Non-pigmented ciliary epithelial cell (primary cell): ENCODE results near the gene APBA1.

ENCODE experiments used
- DNase-seq: peaks from one replicate; pipeline ENCODE4 v3.0.0-alpha.2; 2010; ENCODE audit warnings: low read depth

The APBA1 gene

DNA sequence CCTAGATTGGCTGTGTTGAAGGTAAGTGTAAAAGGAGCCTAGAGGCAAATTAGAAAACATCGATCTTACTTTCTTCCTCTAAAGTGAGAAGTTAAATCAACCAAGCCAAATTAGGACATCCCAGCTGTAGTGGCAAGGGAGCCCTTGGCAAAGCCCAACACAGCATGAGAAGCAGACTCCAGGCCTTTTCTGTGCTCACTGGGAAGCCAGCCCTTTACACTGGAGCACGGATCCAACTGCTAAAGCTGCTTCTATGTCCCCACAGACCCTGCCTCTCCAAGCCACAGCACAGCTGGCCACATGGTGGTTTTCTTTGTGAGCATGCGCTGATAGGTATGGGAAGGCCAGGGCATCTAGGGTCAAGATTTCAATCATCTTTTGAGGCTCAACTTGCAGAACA lies 94.1 kb downstream of the APBA1 start:
- DNase-seq = no peak

DNA sequence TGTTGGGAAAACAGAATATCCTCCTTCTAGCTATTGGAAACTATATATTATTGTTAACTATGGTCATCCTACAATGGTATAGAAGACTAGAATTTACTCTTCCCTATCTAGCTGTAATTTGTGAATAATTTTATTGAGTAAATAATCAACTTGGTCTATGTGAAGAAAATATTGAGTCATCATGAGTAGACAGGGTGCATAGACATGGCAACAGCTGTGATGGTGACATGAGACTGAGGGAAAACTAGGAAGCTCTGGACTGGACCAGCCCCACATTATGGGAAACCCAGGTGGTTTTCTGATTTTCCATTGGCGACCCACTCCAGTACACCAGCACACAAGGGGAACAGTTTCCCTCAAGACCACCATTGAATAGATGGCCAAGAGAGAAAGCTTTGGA lies 95.0 kb downstream of the APBA1 start:
- no peak for DNase-seq

DNA sequence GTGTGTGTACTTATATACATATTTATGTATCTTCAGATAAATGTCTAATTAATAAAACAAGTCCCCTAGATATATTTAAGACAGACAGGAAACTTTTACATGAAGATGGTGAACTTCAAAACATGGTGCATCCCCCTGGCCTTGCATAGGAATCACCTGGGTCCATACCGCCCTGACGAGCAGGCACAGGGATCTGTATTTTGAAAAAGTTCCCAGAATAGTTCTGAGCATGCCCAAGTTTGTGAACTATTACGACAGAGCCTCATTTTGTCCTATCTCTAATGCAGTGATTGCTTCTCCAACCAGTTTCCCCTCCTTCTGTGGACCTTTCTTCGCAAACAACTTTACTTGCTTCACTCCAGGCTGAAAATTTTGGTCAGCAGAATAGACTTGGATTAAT lies 98.1 kb downstream of the APBA1 start:
- no peak for DNase-seq

GRCh38 chr9:69573651-69574050 lies 98.5 kb downstream of the APBA1 start:
- DNase-seq = no peak

DNA sequence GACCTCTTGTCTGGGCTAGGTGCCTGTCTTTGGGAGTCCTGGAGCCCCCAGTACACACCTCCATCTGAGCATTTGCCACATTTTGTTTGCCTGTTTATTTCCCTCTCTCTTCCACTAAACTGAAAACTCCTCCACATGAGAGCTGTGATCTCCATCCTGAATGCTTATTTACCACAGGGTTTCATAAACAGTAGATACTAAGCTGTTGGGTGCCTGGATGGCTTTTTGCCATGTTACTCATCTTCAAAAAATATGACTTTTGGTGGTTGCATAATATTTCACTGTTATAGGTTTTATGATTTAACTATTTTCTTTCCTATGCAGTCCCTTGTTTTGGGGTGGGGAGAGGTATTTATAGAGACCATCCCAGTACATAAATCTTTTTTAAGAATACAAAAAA lies 99.6 kb downstream of the APBA1 start:
- no peak for DNase-seq

DNA sequence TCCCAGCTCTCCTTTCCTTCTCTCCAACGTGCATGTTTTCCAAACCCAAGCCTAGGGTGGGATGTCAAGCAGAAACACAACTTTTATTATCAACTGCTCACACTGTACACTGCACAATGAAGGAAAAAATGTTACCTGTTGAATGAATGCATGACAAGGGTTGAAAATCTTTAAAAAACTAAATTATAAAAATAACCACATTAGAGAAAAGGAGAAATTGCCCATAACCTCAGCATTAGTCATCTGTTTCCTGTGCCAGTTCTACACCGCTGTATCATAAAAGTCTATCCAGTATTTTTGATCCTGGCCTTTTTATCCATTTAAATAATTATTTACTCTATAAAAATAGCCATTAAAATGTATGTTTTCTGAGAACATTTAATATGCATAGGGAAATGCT lies 101.1 kb downstream of the APBA1 start:
- DNase-seq = no peak

DNA sequence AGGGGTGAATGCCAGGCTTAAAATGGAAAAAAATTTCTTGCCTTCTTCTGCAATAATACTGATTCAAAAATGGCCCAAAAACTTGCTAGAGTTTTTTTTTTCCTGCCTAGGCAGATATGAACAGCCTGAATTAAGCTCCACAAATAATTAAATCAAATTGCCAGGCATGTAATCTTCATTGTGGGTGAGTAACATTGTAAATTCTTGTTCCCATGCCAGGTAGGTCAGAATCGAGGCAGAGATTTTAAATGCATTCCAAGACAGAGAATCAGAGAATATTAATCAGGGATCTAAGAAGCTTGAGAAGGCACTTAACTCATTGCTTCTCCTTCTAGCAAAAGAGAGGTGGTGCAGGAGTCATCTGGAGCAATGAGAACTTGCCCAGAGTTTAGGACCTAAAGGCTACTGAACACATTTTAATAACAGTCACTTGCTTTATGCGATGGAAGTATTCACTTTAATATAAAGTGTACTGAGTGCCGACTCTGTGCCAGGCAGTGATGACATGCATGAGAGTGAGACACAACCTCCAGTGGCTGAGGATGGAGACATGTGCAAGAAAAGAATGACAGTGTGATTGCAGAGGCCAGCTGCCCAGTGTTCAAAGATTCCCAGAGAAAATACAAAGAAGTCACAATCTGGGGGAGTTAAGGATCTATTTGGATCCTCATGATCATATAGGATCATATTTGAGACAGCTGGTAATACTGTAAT lies 102.3 kb downstream of the APBA1 start:
- no peak for DNase-seq

DNA sequence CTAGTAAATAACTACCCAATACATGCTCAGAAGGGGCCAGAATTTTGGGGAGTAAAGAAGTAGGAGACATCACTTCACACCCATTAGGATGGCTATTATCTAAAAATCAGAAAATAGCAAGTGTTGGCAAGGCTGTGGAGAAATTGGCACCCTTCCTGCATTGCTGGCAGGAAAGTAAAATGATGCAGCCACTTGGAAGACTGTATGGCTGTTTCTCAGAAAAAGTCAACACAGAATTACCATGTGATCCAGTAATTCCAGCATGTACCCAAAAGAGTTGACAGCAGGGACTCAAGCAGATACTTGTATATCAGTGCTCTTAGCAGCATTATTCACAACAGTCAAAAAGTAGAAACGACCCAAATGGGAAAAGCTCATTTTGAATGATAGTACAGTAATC lies 107.6 kb downstream of the APBA1 start:
- DNase-seq = no peak

- DNase-seq = no peak
Measured at GRCh38 chr9:69559126-69559525, 113.0 kb downstream of the APBA1 start.

GRCh38 chr9:69556707-69557106 lies 115.5 kb downstream of the APBA1 start:
- DNase-seq = no peak

DNA sequence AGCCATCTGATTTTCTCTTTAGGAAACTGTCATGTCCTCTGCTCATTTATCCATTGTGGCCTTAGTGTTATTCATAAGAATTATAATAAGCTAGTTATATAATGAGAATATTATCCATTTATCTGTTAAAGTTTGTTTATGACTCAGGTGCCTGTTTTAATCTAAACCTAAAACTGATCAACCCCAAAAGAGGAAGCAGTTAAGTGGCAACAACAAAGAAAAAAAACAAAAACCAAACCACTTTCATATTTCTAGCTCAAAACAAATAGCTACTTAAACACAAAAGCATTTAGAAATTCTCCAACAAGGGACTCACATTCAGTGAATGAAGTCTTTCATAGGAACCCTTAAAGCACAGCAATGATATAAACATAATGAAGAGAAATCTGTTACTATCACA lies 116.4 kb downstream of the APBA1 start:
- DNase-seq = no peak

DNA sequence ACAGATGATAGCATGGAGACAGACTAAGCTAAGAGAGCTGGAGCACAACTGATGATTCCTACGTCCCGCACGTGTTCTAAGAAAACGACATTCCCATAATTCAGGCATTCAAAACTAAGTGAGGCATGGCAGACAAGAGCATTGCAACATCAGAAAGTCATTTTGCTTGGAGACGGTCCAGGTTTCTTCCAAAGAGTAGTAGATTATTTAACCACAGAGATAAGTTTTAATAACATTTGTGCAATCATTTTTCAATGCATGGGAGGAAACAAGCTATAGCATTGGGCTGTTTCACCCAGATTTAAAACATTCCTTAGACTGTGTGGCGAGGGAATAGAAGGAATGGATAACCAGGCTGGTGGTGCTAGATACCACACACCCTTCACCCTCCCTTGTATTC lies 117.2 kb downstream of the APBA1 start:
- peak; percentile 88 for DNase-seq

DNA sequence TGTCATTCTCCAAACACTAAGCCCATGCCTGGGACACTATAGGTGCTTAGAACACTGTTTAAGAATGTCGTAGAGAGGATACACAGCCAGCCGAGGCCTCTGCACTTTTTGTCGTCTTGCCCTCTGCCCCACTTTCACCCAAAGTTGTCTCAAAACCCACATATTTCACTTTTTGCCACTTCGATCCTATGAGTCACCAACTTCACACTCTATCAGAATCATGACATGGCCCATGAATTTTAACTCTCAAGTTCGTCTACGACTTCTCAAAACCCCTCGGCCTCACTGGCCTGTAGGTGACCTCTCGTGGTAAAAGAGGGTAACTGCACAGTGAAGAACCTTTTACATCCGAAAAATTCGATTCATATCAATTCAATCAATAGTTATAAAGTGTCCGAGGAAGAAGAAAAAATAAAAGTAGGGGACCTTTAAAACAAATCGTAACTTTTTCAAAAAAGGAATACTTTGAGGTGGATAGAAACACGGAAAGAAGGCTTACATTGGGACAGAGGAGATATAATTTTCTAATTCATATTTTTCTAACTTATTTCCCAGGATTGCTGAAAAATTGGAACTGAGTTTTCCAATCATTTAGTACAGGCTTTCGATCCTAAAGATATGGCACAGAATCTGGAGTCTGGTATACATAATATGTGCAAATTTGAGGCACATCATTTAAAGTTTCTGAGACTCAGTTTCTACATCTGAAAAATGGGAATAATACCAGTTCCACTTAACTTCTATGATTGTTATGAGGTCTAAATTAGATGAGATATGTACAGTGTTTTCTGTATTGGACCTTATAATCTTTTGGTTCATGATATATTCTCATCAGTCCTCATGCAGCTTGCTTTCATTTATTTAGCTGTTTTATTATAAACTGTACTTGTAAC lies 122.6 kb downstream of the APBA1 start:
- DNase-seq = peak; percentile 18

DNA sequence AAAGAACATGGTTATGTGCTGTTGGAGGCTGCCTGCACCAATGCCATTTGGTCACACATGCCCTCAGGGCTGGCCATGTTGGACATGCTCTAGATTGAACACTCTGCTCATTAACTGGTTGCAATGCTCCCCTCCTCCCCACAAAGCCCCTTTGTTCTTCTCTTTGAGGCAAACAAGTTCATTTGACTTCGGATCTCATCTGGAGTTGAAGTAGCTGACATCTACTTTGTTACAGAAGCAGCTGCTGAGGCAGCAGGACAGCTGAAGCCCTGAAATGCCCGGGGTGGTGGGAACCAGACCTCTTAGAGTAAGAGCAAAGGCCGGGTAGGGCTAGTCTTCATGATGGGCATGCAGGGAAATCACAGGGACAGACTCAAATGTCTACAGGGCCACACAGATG lies 123.5 kb downstream of the APBA1 start:
- no peak for DNase-seq

GRCh38 chr9:69546265-69546664 lies 125.9 kb downstream of the APBA1 start:
- DNase-seq = no peak

DNA sequence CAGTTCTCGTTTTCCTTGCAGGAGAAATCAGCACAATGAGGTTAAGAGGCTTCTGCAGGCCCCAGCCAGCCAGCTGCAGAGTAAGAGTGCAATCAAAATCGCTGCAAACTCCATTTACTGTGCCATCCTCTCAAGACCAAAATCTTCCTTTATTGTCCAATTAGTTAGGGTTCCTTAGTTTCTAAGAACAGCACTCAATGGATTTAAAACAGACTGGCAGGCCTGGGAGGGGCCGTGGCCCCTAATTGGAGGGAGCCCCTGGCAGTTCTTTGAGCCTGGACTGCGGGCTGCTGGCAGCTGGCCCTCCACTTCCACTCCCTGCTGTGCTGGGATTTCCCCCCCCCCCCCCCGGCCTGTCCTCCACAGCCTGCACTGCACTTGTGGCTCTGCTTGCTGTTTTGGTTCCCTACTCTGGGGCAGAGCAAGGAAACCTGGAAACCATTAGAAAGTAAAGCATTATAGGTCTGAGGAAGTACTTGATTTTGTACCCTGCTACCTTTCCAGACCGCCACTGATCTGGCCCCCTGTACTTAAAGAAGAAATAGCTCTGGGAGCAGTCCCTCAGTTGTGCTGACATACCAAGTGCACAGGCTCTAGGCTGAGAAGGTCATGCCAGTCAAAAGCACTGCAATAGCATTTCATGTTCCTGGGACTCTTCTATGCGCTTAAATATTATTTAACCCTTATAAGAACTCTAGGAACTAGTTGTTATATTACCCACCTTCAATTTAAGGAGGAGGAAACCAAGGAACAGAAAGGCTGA lies 129.0 kb downstream of the APBA1 start:
- no peak for DNase-seq

DNA sequence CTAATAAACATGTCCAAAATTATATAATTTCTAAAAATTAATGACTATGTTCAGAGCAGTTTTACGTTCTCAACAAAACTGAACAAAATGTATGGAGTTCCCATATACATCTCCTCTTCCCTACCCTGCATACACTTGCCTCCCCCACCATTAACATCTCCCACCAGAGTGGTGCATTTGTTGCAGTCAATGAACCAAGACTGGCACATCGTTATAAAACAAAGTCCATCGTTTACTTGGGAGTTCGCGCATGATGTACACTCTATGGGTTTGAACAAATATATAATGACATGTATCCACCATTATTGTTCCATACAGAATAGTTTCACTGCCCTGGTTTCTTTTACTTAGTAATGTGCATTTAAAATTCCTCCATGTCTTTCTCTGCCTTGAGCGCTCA lies 130.1 kb downstream of the APBA1 start:
- no peak for DNase-seq

GRCh38 chr9:69535911-69536310 lies 136.3 kb downstream of the APBA1 start:
- no peak for DNase-seq

GRCh38 chr9:69535286-69535832 lies 136.8 kb downstream of the APBA1 start:
- no peak for DNase-seq

DNA sequence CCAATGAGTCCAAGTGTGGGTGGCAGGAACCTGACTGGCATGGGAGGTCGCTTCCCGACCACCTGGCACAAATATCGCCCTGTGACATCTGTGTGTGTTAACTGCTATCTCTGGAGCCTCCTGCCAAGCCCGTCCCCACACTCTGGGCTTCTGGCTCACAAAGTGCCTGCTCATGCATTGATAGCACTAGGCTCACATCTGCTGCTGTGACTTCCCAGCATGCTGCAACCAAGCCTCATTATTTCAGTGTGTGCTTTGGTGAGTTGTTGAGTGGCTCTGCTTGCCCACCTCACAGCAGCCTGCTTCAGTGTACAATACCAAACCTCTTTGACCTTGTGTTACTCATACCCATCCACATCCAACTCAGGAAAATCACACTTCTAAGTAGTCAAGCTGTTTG lies 139.8 kb downstream of the APBA1 start:
- no peak for DNase-seq

GRCh38 chr9:69527454-69527853 lies 144.7 kb downstream of the APBA1 start:
- no peak for DNase-seq

- DNase-seq = no peak
Measured at GRCh38 chr9:69526699-69527098, 145.5 kb downstream of the APBA1 start.
